Ovary (tissue), 3 donors: ENCODE results near the gene GPC1.

Experiments used
- CTCF ChIP-seq, 3 donors: fragments of 450-650 bp in 2 of 3; fragments of 200-600 bp in 1 of 3; IDR thresholded peaks; one replicate each; pipeline versions ENCODE4 v1.5.1 to v1.8.0; 2016 to 2022; ENCODE audit warnings: antibody characterized with exemption in 3 of 3, mild to moderate bottlenecking in 1 of 3
- EP300 ChIP-seq: sonication (generic); formaldehyde crosslinking; IDR thresholded peaks from one replicate; pipeline ENCODE4 v1.6.1; 2017; ENCODE audit warnings: antibody characterized with exemption
- POLR2A ChIP-seq: fragments of 450-650 bp; IDR thresholded peaks from one replicate; pipeline ENCODE4 v1.6.1; 2017; ENCODE audit warnings: antibody characterized with exemption, mild to moderate bottlenecking, moderate library complexity
- donor health status: DM: no; HTN: no; CAD: no.

GRCh38 chr2:240389302-240389805, 46.1 kb upstream of the GPC1 start:
- TF ChIP-seq EP300 = no peak
- TF ChIP-seq POLR2A = no peak
- TF ChIP-seq CTCF (IDR thresholded peaks at IDR 0.05) = no peak
